HEK293T (cell line): ENCODE data around the gene MUC5B.

Source experiments
- ARNT ChIP-seq: fragments of 450-650 bp; IDR thresholded peaks from 2 replicates; pipeline ENCODE4 v1.6.1; 2017; ENCODE audit warnings: mild to moderate bottlenecking
- BHLHE40 ChIP-seq: fragments of 450-650 bp; IDR thresholded peaks from 2 replicates; pipeline ENCODE4 v1.6.1; 2016; ENCODE audit warnings: mild to moderate bottlenecking, moderate library complexity, borderline replicate concordance
- ELF4 ChIP-seq: fragments of 450-650 bp; IDR thresholded peaks from 2 replicates; pipeline ENCODE4 v1.6.1; 2017; ENCODE audit warnings: antibody characterized with exemption
- FOXK2 ChIP-seq: fragments of 450-650 bp; IDR thresholded peaks from 2 replicates; pipeline ENCODE4 v1.6.1; 2016; ENCODE audit warnings: mild to moderate bottlenecking
- FOXM1 ChIP-seq: fragments of 450-650 bp; IDR thresholded peaks from 2 replicates; pipeline ENCODE4 v1.6.1; 2017; ENCODE audit warnings: mild to moderate bottlenecking, borderline replicate concordance
- L3MBTL2 ChIP-seq: fragments of 450-650 bp; conservative IDR thresholded peaks from 2 replicates; pipeline ENCODE4 v1.6.1; 2016; ENCODE audit warnings: mild to moderate bottlenecking
- LEF1 ChIP-seq: fragments of 450-650 bp; IDR thresholded peaks from 2 replicates; pipeline ENCODE4 v1.6.1; 2017; ENCODE audit warnings: mild to moderate bottlenecking, borderline replicate concordance
- SP1 ChIP-seq: fragments of 450-650 bp; IDR thresholded peaks from 2 replicates; pipeline ENCODE4 v1.6.1; 2017

DNA sequence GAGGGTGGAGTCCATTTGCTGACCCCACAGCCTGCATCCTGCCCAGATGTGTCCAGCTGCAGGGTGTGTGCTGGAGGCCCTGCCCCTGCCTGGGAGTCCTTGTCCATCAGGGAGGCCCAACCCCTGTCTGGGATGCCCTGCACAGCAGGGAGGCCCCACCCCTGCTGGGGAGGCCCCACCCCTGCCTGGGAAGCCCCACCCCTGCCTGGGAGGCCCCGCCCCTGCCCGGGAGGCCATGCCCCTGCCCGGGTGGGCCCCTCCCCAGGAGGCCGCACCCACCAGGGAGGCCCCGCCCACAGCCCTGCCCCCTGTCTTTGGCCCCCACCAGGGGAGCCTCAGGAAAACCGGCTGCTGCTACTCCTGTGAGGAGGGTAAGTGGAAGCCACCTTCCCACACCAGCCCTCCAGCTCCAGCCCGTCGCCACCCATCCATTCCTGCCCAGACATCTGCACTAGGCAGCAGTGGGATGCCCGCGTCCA, 37.2 kb downstream of the MUC5B start:
- TF ChIP-seq ARNT (no peak), SP1 (no peak), BHLHE40 (no peak), ELF4 (no peak), LEF1 (no peak), FOXM1 (no peak), L3MBTL2 (no peak), FOXK2 (no peak)
